ENCODE results near the gene SLC17A3. TPM values are rescaled to one million over a fixed set of nuclear protein-coding genes. Genes with fewer than 3 reads are reported as not detected.

Gene SLC17A3
- total and polyA plus RNA-seq, 10 of the 15 experiments (the other 5 are each of a cell fraction or from before 2014, with no cell fraction given), result not detected

DNA sequence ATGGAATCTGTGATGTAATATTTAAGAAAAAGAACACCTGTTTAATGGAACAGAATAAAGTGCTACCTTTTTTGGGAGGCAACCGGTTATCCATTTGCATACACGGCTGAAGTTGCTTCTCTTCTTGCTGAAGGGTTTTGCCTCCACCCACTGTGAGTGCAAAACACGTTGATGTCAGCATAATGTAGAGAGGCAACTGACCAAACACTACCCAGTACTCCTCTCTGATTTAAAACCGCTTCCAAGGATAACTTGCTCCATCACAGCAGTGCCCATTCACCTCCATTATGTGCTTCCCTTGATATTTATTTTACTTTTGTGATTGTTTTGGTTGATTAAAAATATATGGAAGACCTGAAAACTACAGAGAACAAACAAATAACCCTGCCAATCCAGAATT lies 43.6 kb downstream of the SLC17A3 start:
- intact Hi-C loops (cut with micrococcal nuclease; ENCODE audit: unreplicated experiment) (no loop called here), in situ Hi-C loops (cut with MboI) (no loop called here)
- ChIA-PET RAD21 (ENCODE audit: unreplicated experiment) (no interaction called here), SMC1A (ENCODE audit: uncharacterized antibody, unreplicated experiment) (no interaction called here), CTCF (no interaction called here), POLR2A (no interaction called here)
- BruUV-seq (replicated peaks), result no TSS peak
- H3K27me3 ChIP-seq (replicated peaks in 1 of 2; ENCODE audit: control insufficient read depth in 2 of 2, insufficient read depth in 2 of 2, low read length in 1 of 2), result no peaks in the 10 kb centered on the region
- FAIRE-seq (no peak), DNase-seq (ENCODE audit: low read depth, low spot score) (no peak), ATAC-seq (no peak)
- no peak overlapping the region for H3K4me2 ChIP-seq (ENCODE audit: control insufficient read depth, insufficient read depth)
- H3K4me3 ChIP-seq, result no peak overlapping the region
- H3K9me3 ChIP-seq (replicated peaks; ENCODE audit: control insufficient read depth, insufficient read depth, low read length), result no peaks in the 10 kb centered on the region
- no peak overlapping the region for H2AFZ ChIP-seq (ENCODE audit: control insufficient read depth, low read depth, low read length)
- TF ChIP-seq, protein P1, sequence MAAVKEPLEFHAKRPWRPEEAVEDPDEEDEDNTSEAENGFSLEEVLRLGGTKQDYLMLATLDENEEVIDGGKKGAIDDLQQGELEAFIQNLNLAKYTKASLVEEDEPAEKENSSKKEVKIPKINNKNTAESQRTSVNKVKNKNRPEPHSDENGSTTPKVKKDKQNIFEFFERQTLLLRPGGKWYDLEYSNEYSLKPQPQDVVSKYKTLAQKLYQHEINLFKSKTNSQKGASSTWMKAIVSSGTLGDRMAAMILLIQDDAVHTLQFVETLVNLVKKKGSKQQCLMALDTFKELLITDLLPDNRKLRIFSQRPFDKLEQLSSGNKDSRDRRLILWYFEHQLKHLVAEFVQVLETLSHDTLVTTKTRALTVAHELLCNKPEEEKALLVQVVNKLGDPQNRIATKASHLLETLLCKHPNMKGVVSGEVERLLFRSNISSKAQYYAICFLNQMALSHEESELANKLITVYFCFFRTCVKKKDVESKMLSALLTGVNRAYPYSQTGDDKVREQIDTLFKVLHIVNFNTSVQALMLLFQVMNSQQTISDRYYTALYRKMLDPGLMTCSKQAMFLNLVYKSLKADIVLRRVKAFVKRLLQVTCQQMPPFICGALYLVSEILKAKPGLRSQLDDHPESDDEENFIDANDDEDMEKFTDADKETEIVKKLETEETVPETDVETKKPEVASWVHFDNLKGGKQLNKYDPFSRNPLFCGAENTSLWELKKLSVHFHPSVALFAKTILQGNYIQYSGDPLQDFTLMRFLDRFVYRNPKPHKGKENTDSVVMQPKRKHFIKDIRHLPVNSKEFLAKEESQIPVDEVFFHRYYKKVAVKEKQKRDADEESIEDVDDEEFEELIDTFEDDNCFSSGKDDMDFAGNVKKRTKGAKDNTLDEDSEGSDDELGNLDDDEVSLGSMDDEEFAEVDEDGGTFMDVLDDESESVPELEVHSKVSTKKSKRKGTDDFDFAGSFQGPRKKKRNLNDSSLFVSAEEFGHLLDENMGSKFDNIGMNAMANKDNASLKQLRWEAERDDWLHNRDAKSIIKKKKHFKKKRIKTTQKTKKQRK (IDR thresholded peaks at IDR 0.05; ENCODE audit: low read depth, low read length), result no peak
- TF ChIP-seq CBFB (IDR thresholded peaks at IDR 0.05; ENCODE audit: low read depth) (no peak), NR2C2 (IDR thresholded peaks at IDR 0.05; ENCODE audit: borderline replicate concordance, control insufficient read depth, insufficient read length, low read depth) (no peak), RELA (IDR thresholded peaks at IDR 0.05; ENCODE audit: borderline replicate concordance, partially characterized antibody) (no peak)
- TF ChIP-seq, protein P2, sequence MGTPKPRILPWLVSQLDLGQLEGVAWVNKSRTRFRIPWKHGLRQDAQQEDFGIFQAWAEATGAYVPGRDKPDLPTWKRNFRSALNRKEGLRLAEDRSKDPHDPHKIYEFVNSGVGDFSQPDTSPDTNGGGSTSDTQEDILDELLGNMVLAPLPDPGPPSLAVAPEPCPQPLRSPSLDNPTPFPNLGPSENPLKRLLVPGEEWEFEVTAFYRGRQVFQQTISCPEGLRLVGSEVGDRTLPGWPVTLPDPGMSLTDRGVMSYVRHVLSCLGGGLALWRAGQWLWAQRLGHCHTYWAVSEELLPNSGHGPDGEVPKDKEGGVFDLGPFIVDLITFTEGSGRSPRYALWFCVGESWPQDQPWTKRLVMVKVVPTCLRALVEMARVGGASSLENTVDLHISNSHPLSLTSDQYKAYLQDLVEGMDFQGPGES (IDR thresholded peaks at IDR 0.05), result no peak
- TF ChIP-seq, protein P3, sequence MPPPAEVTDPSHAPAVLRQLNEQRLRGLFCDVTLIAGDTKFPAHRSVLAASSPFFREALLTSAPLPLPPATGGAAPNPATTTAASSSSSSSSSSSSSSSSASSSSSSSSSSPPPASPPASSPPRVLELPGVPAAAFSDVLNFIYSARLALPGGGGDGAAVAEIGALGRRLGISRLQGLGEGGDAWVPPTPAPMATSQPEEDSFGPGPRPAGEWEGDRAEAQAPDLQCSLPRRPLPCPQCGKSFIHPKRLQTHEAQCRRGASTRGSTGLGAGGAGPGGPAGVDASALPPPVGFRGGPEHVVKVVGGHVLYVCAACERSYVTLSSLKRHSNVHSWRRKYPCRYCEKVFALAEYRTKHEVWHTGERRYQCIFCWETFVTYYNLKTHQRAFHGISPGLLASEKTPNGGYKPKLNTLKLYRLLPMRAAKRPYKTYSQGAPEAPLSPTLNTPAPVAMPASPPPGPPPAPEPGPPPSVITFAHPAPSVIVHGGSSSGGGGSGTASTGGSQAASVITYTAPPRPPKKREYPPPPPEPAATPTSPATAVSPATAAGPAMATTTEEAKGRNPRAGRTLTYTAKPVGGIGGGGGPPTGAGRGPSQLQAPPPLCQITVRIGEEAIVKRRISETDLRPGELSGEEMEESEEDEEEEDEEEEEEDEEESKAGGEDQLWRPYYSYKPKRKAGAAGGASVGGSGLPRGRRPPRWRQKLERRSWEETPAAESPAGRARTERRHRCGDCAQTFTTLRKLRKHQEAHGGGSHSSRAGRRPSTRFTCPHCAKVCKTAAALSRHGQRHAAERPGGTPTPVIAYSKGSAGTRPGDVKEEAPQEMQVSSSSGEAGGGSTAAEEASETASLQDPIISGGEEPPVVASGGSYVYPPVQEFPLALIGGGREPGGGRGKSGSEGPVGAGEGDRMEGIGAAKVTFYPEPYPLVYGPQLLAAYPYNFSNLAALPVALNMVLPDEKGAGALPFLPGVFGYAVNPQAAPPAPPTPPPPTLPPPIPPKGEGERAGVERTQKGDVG (CRISPR knock-in tag; IDR thresholded peaks at IDR 0.05), result no peak
- H3K9ac ChIP-seq (ENCODE audit: control insufficient read depth, insufficient read depth, low read length), result no peak overlapping the region
- H3K79me2 ChIP-seq (ENCODE audit: control insufficient read depth, insufficient read depth, low read length), result no peaks in the 10 kb centered on the region
- no peaks in the 10 kb centered on the region for H3K36me3 ChIP-seq (ENCODE audit: control insufficient read depth in 2 of 2, insufficient read depth in 2 of 2, low read length in 1 of 2)
- H3K4me1 ChIP-seq (ENCODE audit: control insufficient read depth, insufficient read depth, low read length), result no peaks in the 10 kb centered on the region
- H3K27ac ChIP-seq (ENCODE audit: control insufficient read depth, insufficient read depth), result no peak overlapping the region
- WGBS (ENCODE audit: insufficient coverage, insufficient replicate concordance, low lambda C conversion rate, missing lambda C conversion rate), result 24% methylated on average over 4 of the region's 4 CpGs
- H4K20me1 ChIP-seq (ENCODE audit: control insufficient read depth, insufficient read depth), result no peaks in the 10 kb centered on the region
